Fibroblast of lung (primary cell): Measurements from ENCODE around the gene IAPP. TPM values are rescaled to one million over a fixed set of nuclear protein-coding genes. Genes with fewer than 3 reads are reported as not detected.

ENCODE experiments used
- DNase-seq, 2 donors: peaks; one replicate each; pipeline versions ENCODE4 v3.0.0 to v3.0.0-alpha.2; 2010; ENCODE audit warnings: low read depth in 2 of 2
- H2AFZ ChIP-seq: 2 replicates; pipeline ENCODE4 v1.5.1; 2012; ENCODE audit warnings: low read length, control low read depth, inconsistent platforms
- H3K27ac ChIP-seq: 2 replicates; pipeline ENCODE4 v1.5.1; 2011; ENCODE audit warnings: low read length, control low read depth; ENCODE audit not compliant: insufficient read depth
- H3K27me3 ChIP-seq: 2 replicates; pipeline ENCODE4 v1.5.1; 2011; ENCODE audit warnings: mild to moderate bottlenecking, low read length; ENCODE audit not compliant: control insufficient read depth, insufficient read depth
- H3K36me3 ChIP-seq: 2 replicates; pipeline ENCODE4 v1.5.1; 2011; ENCODE audit warnings: low read length; ENCODE audit not compliant: control insufficient read depth, insufficient read depth
- H3K4me1 ChIP-seq: 2 replicates; pipeline ENCODE4 v1.5.1; 2011; ENCODE audit warnings: low read length; ENCODE audit not compliant: control insufficient read depth, insufficient read depth; ENCODE audit errors: extremely low read depth
- H3K4me2 ChIP-seq: 2 replicates; pipeline ENCODE4 v1.5.1; 2011; ENCODE audit warnings: low read length, control low read depth; ENCODE audit not compliant: insufficient read depth; ENCODE audit errors: extremely low read depth
- H3K4me3 ChIP-seq, 4 experiments: fragments of 200-600 bp in 1 of 4; sonication (generic) in 1 of 4; replicated peaks in 1 of 4; 2 replicates each; pipeline ENCODE4 v1.5.1; 2011 to 2016; ENCODE audit warnings: low read length in 4 of 4, low read depth in 3 of 4, mild to moderate bottlenecking in 3 of 4, control low read depth in 2 of 4, inconsistent platforms in 1 of 4, mixed read lengths in 1 of 4; ENCODE audit not compliant: insufficient read depth in 1 of 4; ENCODE audit errors: control extremely low read depth in 1 of 4
- H3K79me2 ChIP-seq: 2 replicates; pipeline ENCODE4 v1.5.1; 2012; ENCODE audit warnings: mild to moderate bottlenecking, low read length, inconsistent platforms; ENCODE audit not compliant: control insufficient read depth, insufficient read depth
- H3K9ac ChIP-seq: 2 replicates; pipeline ENCODE4 v1.5.1; 2011; ENCODE audit warnings: mild to moderate bottlenecking, low read length, control low read depth; ENCODE audit not compliant: insufficient read depth
- H3K9me3 ChIP-seq: 2 replicates; pipeline ENCODE4 v1.5.1; 2012; ENCODE audit warnings: low read depth, low read length; ENCODE audit not compliant: control insufficient read depth, insufficient read depth
- H4K20me1 ChIP-seq: 2 replicates; pipeline ENCODE4 v1.5.1; 2011; ENCODE audit warnings: low read length; ENCODE audit not compliant: control insufficient read depth, insufficient read depth; ENCODE audit errors: extremely low read depth
- EZH2 ChIP-seq: IDR thresholded peaks from 2 replicates; pipeline ENCODE4 v1.5.1; 2012; ENCODE audit warnings: low read length, control low read depth, mild to moderate bottlenecking; ENCODE audit errors: missing control alignments
- polyA plus RNA-seq, 2 donors: library from polyadenylated mRNA; depleted of rRNA in 1 of 2; stranded (reverse) in 1 of 2; unstranded in 1 of 2; fragments of >200 nt; gene quantifications; 2 replicates each; pipeline ENCODE4 v1.2.1, GENCODE V29; 2011 to 2012; ENCODE audit warnings: missing spikeins in 1 of 2
- total RNA-seq: library from RNA; depleted of rRNA; stranded (reverse); fragments of >200 nt; gene quantifications from 2 replicates; pipeline ENCODE4 v1.2.1, GENCODE V29; 2014
- TF ChIP-seq, protein P1 (sequence below), 2 donors: IDR thresholded peaks in 1 of 2; conservative IDR thresholded peaks in 1 of 2; 1 replicate in 1 of 2; 2 replicates in 1 of 2; pipeline ENCODE4 v1.5.1; 2011 to 2012; ENCODE audit warnings: low read length in 2 of 2, control low read depth in 1 of 2, inconsistent platforms in 1 of 2, low read depth in 1 of 2, mild to moderate bottlenecking in 1 of 2

IAPP gene
- total and polyA plus RNA-seq, 2 donors (not counting 1 experiment from before 2014, with no cell fraction given), result not detected

DNA sequence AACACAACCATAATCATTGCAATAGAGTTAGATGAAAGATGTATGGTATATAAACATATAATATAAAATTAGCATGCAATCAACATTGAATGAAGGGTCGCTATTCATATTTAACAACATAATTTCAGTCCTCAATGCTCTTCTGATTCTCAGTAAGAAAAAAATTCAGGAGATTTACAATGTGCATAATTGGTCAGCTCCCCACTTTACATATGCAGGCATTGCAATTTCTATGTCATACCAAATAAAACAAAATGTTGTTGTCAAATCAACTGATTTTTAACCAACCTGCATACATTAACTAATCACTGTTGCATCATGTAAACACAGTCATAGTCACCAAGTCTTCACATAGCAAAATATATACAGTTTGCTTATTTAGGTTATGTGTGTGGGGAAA, 32.8 kb upstream of the IAPP start:
- H4K20me1 ChIP-seq, result no peaks in the 10 kb centered on the region
- no peak for DNase-seq
- H3K4me1 ChIP-seq, result no peaks in the 10 kb centered on the region
- H3K9ac ChIP-seq, result no peak overlapping the region
- no peaks in the 10 kb centered on the region for H3K9me3 ChIP-seq
- no peak for TF ChIP-seq EZH2
- TF ChIP-seq, protein P1, sequence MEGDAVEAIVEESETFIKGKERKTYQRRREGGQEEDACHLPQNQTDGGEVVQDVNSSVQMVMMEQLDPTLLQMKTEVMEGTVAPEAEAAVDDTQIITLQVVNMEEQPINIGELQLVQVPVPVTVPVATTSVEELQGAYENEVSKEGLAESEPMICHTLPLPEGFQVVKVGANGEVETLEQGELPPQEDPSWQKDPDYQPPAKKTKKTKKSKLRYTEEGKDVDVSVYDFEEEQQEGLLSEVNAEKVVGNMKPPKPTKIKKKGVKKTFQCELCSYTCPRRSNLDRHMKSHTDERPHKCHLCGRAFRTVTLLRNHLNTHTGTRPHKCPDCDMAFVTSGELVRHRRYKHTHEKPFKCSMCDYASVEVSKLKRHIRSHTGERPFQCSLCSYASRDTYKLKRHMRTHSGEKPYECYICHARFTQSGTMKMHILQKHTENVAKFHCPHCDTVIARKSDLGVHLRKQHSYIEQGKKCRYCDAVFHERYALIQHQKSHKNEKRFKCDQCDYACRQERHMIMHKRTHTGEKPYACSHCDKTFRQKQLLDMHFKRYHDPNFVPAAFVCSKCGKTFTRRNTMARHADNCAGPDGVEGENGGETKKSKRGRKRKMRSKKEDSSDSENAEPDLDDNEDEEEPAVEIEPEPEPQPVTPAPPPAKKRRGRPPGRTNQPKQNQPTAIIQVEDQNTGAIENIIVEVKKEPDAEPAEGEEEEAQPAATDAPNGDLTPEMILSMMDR (conservative IDR thresholded peaks at IDR 0.05 in 1 of 2, IDR thresholded peaks at IDR 0.05 in 1 of 2; ENCODE audit: low read depth in 1 of 2, low read length in 2 of 2), result no peak
- no peaks in the 10 kb centered on the region for H3K79me2 ChIP-seq
- no peak overlapping the region for H3K4me3 ChIP-seq
- no peak overlapping the region for H2AFZ ChIP-seq
- H3K36me3 ChIP-seq, result no peaks in the 10 kb centered on the region
- H3K27ac ChIP-seq, result no peak overlapping the region
- no peak overlapping the region for H3K4me2 ChIP-seq
- H3K27me3 ChIP-seq, result no peaks in the 10 kb centered on the region

GRCh38 chr12:21340403-21340802, 32.3 kb upstream of the IAPP start:
- Histone ChIP-seq H3K27ac (no peak overlapping the region), H3K79me2 (no peaks in the 10 kb centered on the region), H3K9ac (no peak overlapping the region), H2AFZ (no peak overlapping the region), H3K27me3 (no peaks in the 10 kb centered on the region), H3K9me3 (no peaks in the 10 kb centered on the region), H3K4me2 (no peak overlapping the region), H3K4me3 (no peak overlapping the region), H3K36me3 (no peaks in the 10 kb centered on the region), H4K20me1 (no peaks in the 10 kb centered on the region), H3K4me1 (no peaks in the 10 kb centered on the region)
- TF ChIP-seq EZH2, result no peak
- TF ChIP-seq, protein P1 (conservative IDR thresholded peaks at IDR 0.05 in 1 of 2, IDR thresholded peaks at IDR 0.05 in 1 of 2; ENCODE audit: low read depth in 1 of 2, low read length in 2 of 2), result no peak
- no peak for DNase-seq

DNA sequence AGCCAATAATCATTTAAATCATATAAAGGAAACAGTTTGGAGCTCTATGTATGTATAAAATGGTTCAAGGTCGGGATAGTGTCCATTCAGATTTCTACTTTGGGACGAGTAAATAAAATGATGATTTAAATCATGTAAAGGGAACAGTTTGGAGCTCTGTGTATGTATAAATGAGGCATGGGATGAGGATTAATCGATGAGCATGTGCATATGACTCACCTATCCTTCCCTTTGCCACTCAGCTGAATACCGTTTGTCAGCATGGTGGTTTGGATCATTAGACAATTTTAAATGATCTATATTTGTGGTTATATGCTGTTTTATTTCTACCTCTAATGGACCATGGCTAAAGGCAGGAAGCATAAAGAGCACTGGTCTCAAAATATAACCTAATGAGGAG, 30.9 kb upstream of the IAPP start:
- no peak overlapping the region for H2AFZ ChIP-seq
- no peaks in the 10 kb centered on the region for H3K36me3 ChIP-seq
- TF ChIP-seq EZH2, result no peak
- TF ChIP-seq, protein P1 (conservative IDR thresholded peaks at IDR 0.05 in 1 of 2, IDR thresholded peaks at IDR 0.05 in 1 of 2; ENCODE audit: low read depth in 1 of 2, low read length in 2 of 2), result no peak

More for the DNA sequence above, 30.9 kb upstream of the IAPP start:
- Histone ChIP-seq H4K20me1 (no peaks in the 10 kb centered on the region), H3K4me1 (no peaks in the 10 kb centered on the region), H3K27ac (no peak overlapping the region), H3K4me2 (no peak overlapping the region), H3K9ac (no peak overlapping the region), H3K79me2 (no peaks in the 10 kb centered on the region), H3K9me3 (no peaks in the 10 kb centered on the region), H3K27me3 (no peaks in the 10 kb centered on the region), H3K4me3 (no peak overlapping the region)
- no peak for DNase-seq
